ENCODE results near the gene SH3GL3.

SH3GL3 gene

DNA sequence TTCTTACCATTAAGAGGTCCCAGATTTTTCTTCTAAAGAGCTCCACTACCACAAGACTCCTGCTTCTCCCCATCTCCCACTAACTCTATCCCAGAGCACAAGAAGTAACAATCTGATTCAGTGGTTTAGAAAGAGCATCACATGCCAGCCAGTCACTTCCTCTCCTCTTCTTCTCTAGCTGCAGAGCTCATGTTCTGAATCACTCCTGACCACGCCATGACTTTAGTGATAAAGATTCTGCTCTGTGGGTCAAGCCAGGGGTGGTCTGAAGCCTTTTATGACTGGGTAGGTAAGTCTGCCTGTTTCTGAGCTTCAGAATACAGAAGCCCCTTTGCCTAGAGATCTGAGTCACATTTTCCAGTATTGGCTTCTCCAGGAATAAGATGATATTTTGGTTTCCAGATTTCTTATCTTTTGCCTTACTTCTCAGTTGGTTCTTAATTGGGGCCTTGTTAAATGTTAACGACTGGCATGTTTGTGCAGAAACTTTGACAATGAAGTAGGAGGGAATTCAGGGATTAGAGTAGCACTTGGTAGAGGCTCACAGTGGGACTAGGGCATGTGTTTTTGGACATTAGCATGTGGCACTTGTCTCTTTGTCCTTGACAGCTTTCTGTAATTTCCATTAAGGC, 179.1 kb downstream of the SH3GL3 start:
- Histone ChIP-seq H3K9me3 (ENCODE audit: insufficient read depth, low read length) (no peaks in the 10 kb centered on the region), H3K9me2 (replicated peaks; ENCODE audit: insufficient read depth, low read length) (no peaks in the 10 kb centered on the region), H3F3A (ENCODE audit: insufficient read depth) (no peaks in the 10 kb centered on the region), H3K9ac (ENCODE audit: low read length) (no peak overlapping the region), H3K36me3 (ENCODE audit: low read length) (no peaks in the 10 kb centered on the region), H2AFZ (ENCODE audit: low read depth, low read length, severe bottlenecking) (no peak overlapping the region), H3K27me3 (ENCODE audit: low read length) (no peaks in the 10 kb centered on the region), H3K4me2 (ENCODE audit: low read depth, low read length, poor library complexity, severe bottlenecking) (no peak overlapping the region), H3K27ac (ENCODE audit: low read depth, low read length) (no peak overlapping the region), H4K20me1 (ENCODE audit: low read depth, low read length) (no peaks in the 10 kb centered on the region), H3K79me2 (ENCODE audit: insufficient read depth, low read length) (no peaks in the 10 kb centered on the region), H3K4me3 (ENCODE audit: insufficient read depth, low read length, poor library complexity, severe bottlenecking) (no peak overlapping the region)
- TF ChIP-seq, protein P1, sequence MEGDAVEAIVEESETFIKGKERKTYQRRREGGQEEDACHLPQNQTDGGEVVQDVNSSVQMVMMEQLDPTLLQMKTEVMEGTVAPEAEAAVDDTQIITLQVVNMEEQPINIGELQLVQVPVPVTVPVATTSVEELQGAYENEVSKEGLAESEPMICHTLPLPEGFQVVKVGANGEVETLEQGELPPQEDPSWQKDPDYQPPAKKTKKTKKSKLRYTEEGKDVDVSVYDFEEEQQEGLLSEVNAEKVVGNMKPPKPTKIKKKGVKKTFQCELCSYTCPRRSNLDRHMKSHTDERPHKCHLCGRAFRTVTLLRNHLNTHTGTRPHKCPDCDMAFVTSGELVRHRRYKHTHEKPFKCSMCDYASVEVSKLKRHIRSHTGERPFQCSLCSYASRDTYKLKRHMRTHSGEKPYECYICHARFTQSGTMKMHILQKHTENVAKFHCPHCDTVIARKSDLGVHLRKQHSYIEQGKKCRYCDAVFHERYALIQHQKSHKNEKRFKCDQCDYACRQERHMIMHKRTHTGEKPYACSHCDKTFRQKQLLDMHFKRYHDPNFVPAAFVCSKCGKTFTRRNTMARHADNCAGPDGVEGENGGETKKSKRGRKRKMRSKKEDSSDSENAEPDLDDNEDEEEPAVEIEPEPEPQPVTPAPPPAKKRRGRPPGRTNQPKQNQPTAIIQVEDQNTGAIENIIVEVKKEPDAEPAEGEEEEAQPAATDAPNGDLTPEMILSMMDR (IDR thresholded peaks at IDR 0.05; ENCODE audit: insufficient read depth, low read length, poor library complexity, severe bottlenecking), result no peak
- TF ChIP-seq EZH2phosphoT487 (conservative IDR thresholded peaks at IDR 0.05; ENCODE audit: low read length), result no peak

DNA sequence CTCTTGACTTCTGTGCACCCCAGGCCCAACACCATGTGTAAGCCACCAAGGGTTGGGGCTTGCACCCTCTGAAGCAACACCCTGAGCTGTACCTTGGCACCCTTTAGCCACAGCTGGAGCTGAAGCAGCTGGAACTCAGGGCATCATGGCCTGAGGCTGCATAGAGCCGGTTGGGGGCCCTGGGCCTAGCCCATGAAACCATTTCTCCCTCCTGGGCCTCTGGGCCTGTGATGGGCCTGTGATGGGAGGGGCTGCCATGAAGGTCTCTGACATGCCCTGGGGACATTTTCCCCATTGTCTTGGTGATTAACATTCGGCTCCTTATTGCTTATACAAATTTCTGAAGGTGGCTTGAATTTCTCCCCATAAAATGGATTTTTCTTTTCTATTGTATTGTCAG, 184.4 kb downstream of the SH3GL3 start:
- Histone ChIP-seq H3K36me3 (ENCODE audit: low read length) (no peaks in the 10 kb centered on the region), H4K20me1 (ENCODE audit: low read depth, low read length) (no peaks in the 10 kb centered on the region), H3K9me2 (replicated peaks; ENCODE audit: insufficient read depth, low read length) (no peaks in the 10 kb centered on the region), H3K4me2 (ENCODE audit: low read depth, low read length, poor library complexity, severe bottlenecking) (no peak overlapping the region), H3K27ac (ENCODE audit: low read depth, low read length) (no peak overlapping the region), H3K4me3 (ENCODE audit: insufficient read depth, low read length, poor library complexity, severe bottlenecking) (no peak overlapping the region), H2AFZ (ENCODE audit: low read depth, low read length, severe bottlenecking) (no peak overlapping the region), H3K27me3 (ENCODE audit: low read length) (no peaks in the 10 kb centered on the region), H3F3A (ENCODE audit: insufficient read depth) (no peaks in the 10 kb centered on the region), H3K79me2 (ENCODE audit: insufficient read depth, low read length) (no peaks in the 10 kb centered on the region), H3K9ac (ENCODE audit: low read length) (no peak overlapping the region), H3K9me3 (ENCODE audit: insufficient read depth, low read length) (no peaks in the 10 kb centered on the region)
- TF ChIP-seq, protein P1 (IDR thresholded peaks at IDR 0.05; ENCODE audit: insufficient read depth, low read length, poor library complexity, severe bottlenecking), result no peak
- TF ChIP-seq EZH2phosphoT487 (conservative IDR thresholded peaks at IDR 0.05; ENCODE audit: low read length), result no peak

DNA sequence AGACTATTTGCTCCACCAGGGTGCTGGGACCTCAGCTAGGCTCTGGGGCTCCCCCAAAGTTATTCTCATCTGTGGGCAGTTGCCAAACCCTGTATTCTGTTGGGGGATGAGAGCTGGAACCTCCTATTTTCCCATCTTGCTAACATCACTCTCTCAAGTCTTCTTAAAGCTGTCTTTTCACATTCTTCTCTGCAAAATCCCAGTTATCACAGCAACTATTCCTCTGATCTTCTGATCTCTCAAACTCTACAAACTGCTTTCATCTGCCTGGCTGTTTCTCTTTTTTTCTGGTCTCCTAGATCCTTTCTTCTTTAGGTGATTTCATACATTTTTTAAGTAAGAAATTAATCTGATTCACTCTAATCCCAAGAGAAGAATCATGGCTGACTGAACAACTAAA, 196.1 kb downstream of the SH3GL3 start:
- Histone ChIP-seq H3K79me2 (ENCODE audit: insufficient read depth, low read length) (no peaks in the 10 kb centered on the region), H3F3A (ENCODE audit: insufficient read depth) (no peaks in the 10 kb centered on the region), H3K27ac (ENCODE audit: low read depth, low read length) (no peak overlapping the region), H3K9ac (ENCODE audit: low read length) (no peak overlapping the region), H3K9me3 (ENCODE audit: insufficient read depth, low read length) (no peaks in the 10 kb centered on the region), H3K4me3 (ENCODE audit: insufficient read depth, low read length, poor library complexity, severe bottlenecking) (no peak overlapping the region), H4K20me1 (ENCODE audit: low read depth, low read length) (no peaks in the 10 kb centered on the region), H3K36me3 (ENCODE audit: low read length) (no peaks in the 10 kb centered on the region), H2AFZ (ENCODE audit: low read depth, low read length, severe bottlenecking) (no peak overlapping the region), H3K9me2 (replicated peaks; ENCODE audit: insufficient read depth, low read length) (no peaks in the 10 kb centered on the region), H3K27me3 (ENCODE audit: low read length) (no peaks in the 10 kb centered on the region), H3K4me2 (ENCODE audit: low read depth, low read length, poor library complexity, severe bottlenecking) (no peak overlapping the region)
- TF ChIP-seq, protein P1 (IDR thresholded peaks at IDR 0.05; ENCODE audit: insufficient read depth, low read length, poor library complexity, severe bottlenecking), result no peak
- TF ChIP-seq EZH2phosphoT487 (conservative IDR thresholded peaks at IDR 0.05; ENCODE audit: low read length), result no peak

All from SU-DHL-6 (cell line).